COR-L47 (cell line): ENCODE results near the gene MEDAG.
A peak's percentile ranks its signal among the peaks of the same experiment; 100 is the strongest.

ENCODE experiments used
- DNase-seq: peaks from one replicate; lab custom pipeline; 2025; lab: John Stamatoyannopoulos, UW

Gene MEDAG

GRCh38 chr13:30905932-30906383 is at the start of gene MEDAG:
MEDAG (plus strand) TSS chr13:30906271; CDS start chr13:30906516, 245 bp downstream.
- no peak for DNase-seq

DNA sequence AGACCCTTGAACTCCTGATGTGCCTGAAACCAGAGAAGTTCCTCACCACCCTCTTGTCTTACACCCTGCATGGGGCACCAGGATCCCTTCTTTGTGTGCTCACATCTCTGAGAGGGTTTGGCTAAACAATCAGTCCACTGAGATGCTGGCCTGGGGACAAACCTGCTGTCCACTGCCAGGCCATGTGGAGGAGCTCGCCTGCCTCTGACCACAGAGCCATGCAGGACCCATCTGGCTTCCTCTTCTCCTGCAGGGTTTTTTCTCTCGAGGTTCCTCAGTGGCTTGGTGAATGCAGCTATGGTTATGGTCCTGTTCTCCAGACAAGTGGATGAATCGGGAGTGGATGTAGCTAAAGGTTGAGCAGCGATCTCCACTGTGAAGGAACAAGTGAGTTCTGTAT is 49.1 kb upstream of the MEDAG start:
- no peak for DNase-seq

DNA sequence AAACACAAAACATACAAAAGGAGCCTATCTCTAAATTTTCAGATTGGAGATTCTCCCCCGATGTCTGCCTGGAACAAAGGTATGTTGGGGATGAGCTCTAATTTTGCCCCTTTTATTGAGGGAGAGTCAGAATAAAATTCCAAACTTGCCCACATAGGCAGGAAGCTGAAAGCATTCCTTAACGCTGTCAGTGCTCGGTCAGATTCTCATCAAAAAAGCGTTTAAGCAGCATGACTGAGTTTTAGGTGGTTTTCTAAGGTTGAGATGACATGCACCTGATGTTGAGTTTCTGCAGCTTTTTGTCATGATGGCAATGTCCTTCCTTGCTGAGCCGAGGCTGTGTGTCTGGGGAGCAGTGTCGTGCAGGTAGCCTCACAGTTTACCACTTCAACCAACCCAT is 48.4 kb upstream of the MEDAG start:
- no peak for DNase-seq

GRCh38 chr13:30859326-30859725 is 46.7 kb upstream of the MEDAG start:
- no peak for DNase-seq

DNA sequence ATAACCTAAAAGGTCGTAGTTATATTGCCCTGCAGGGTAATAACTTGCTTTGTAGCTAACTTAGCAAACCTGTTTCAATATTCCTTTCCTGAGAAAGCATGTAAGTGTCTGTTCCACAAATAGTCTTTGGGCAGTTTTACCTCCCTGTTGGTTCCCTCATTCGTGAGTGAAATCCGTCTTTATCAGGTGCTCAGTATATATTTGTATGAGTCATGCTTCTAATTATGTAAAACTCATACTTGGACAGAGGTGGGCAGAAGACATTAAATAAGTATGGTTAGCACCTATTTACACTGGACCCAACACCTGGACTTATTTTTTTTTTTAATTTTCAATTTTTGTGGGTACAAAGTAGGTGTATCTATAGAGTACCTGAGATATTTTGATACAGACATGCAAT is 44.9 kb upstream of the MEDAG start:
- no peak for DNase-seq

DNA sequence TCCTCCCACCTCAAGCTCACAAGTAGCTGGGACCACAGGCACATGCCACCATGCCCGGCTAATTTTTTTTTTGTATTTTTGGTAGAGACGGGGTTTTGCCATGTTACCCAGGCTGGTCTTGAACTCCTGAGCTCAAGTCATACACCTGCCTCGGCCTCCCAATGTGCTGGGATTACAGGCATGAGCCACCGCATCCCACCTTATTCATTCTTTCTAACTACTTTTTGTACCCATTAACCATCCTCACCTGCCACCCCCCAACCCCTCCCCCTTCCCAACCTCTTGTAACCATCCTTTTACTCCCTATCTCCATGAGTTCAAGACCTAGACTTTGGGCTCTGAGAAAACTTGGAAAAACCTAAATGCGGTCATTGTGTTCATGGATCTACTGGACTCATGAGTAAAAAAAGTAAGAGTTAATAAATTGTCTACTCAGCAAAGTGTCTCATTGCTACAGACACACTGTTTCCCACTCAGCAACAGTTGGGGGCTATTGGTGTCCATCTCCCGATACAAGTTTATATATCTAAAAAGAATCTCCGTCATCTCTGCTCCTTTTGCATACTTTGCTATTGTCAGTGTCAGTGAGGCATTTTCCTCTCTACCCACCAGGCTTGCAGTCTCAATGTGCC is 44.1 kb upstream of the MEDAG start:
- DNase-seq = no peak

GRCh38 chr13:30862707-30863106 is 43.4 kb upstream of the MEDAG start:
- DNase-seq = no peak

DNA sequence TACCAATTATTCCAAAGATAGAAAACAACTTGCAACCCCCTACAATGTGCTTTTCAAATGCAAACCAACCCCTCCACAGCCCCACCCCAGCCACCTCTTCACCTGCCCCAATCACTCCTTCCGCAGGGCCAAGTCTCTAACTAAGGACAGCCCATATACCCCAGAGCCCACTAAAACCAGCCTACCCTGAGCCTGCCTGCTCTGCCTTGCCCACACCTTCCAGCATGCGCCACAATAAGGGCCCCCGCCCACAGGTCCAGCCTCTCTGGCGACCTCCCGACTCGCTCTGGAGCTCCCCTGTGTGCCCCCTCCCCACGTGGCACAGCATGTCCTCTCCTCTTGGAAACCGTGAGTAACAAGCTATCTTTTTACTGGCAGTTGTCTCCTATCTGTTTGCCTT is 42.8 kb upstream of the MEDAG start:
- DNase-seq = no peak

DNA sequence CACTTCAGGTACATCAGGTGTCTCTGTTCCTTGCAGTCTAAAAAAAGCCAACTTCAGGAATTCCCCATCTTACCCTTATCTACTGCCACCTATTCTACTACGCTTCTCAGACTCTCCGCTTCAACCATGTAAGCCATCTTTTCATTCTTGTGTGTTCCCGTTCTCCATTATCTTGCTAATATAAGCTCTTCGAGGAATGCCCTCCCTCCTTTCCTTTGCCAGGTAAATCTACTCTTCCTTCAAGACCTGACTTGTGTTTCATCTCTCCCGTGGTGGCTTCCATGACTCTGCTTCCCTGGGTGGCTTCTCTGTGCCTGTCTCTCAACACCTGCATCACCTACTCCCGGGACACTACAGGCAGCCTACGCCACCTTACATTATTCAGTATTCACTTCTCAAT is 42.3 kb upstream of the MEDAG start:
- no peak for DNase-seq

GRCh38 chr13:30864433-30865122 is 41.5 kb upstream of the MEDAG start:
- DNase-seq = no peak

DNA sequence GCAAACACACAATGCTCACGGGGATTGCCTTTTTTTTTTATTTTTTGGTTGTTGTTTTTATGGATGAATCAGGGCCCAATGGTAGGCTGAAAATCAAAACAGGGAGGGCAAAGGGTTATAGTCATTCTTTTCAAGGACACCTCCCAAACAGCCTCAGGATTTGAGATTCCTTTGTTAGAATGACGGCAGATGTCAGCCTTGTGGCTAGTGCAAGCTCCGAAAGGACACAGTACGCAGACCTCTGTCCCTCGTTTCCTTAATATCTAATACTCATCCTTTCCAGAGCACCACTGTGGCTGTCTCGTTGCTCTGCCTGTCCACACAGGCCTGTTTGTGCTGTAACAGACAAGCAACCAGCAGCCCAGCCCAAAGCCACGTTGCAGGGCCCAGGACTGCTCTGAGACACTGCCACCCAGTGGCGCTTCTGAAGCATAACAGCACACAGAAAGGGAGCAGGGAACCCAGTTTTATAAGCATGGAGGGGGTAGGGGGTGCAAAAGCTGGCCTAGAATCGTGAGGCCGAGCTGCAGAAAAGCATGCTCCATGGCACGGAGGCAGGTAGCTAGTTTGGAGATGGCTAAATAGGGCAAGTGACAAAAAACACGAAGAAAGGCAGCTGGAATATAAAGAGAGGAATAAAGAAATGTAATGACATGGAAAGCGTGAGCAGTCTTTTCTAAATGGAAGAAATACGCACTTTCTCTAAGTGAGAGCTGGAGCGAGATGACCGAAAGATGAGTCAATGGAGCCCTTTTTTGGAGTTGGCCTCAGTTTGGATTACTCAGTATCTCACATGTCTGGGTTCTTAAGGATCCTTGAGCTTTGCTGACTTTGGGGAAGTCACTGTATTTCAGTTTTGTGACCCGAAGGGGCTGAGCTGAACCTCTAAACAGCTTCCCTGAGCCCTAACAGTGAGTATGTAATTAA is 40.7 kb upstream of the MEDAG start:
- peak; percentile 86 for DNase-seq

- no peak for DNase-seq
Observed at GRCh38 chr13:30866677-30867076, 39.4 kb upstream of the MEDAG start.

DNA sequence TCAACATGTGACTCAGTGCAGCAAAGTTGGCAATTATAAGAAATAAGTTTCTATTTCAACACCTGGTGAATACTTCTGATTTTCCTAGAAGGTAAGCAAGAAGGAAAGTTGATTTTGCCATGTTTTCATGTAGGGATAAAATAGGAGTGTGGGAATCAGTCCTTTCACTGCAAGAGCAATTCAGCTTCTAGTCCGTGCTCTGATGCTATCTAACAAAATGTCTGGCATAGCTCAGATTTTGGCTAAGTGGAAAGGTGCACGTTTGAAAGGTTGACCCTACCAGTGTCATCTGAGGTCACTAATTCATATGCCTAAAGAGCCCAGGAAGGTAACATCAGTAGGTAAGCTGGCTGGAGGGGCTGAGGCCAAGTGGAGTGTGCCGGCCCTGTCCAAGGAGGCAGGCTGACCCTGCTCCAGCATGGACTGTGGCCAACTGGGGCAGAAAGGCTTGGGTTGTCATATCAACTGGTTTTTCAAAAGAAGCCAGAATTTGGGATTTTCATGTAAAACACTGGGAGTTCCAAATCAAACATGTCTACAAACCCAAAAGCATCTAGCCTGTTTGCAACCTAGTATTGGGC is 38.9 kb upstream of the MEDAG start:
- no peak for DNase-seq

GRCh38 chr13:30868799-30869470 is 37.1 kb upstream of the MEDAG start:
- DNase-seq = no peak

GRCh38 chr13:30869491-30869890 is 36.6 kb upstream of the MEDAG start:
- DNase-seq = no peak

DNA sequence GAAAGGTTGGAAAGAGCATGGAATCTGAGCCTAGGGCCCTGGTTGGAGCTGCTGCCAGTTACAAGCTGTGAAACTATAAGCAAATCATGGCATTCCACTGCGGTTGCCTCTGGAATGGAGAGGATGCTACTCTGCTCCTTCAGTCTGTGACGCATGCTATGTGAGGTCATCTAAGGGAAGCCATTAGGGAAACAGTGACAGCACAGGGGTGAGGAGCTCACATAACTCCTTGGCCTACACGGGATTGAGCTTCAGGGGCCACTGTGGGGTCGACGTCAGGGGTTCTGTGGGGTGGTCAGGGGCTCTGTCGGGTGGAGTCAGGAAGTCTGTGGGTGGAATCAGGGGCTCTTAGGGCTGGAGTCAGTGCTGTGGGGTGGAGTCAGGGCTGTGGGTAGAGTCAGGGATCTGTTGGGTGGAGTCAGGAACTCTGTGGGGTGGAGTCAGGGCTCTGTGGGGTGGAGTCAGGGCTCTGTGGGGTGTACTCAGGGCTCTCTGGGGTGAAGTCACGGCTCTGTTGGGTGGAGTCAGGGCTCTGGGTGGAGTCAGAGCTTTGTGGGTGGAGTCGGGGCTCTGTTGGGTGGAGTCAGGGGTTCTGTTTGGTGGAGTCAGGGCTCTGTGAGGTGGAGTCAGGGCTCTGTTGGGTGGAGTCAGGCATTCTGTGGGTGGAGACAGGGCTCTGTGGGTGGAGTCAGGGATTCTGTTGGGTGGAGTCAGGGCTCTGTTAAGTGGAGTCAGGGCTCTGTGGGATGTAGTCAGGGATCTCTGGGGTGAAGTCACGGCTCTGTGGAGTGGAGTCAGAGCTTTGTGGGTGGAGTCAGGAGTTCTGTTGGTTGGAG is 35.8 kb upstream of the MEDAG start:
- no peak for DNase-seq

DNA sequence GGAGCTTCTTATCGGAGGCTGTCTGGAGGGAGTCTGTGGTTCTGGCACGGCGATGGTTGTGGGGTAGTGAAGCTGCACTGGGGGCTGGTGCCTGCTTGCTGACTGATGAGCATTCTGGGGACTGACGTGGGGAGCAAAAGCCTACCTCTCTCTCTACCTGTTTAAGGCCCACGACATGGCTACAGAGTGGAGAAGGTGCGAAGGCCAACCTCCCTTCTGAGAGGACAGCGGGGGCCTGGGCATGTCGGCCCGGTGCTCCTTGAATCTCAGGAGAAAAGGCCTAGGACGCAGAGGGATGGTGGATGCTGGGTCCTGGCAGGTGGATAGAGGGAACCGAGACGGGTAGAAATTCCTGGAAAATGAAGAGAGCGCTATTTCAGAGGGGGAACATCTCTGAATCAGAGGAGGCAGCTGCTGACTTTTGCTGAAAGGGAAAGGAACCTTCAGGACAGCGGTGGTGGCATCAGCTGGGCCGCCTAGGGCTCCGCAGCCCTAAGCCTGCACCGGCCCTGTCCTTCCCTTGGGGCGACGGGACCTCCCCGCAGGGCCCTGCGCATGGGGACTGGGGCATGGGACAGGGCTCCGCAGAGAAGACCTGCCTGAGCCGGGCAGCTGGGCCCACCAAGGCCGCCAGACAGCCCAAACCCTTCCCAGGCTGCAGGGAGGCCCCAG is 35.0 kb upstream of the MEDAG start:
- no peak for DNase-seq

DNA sequence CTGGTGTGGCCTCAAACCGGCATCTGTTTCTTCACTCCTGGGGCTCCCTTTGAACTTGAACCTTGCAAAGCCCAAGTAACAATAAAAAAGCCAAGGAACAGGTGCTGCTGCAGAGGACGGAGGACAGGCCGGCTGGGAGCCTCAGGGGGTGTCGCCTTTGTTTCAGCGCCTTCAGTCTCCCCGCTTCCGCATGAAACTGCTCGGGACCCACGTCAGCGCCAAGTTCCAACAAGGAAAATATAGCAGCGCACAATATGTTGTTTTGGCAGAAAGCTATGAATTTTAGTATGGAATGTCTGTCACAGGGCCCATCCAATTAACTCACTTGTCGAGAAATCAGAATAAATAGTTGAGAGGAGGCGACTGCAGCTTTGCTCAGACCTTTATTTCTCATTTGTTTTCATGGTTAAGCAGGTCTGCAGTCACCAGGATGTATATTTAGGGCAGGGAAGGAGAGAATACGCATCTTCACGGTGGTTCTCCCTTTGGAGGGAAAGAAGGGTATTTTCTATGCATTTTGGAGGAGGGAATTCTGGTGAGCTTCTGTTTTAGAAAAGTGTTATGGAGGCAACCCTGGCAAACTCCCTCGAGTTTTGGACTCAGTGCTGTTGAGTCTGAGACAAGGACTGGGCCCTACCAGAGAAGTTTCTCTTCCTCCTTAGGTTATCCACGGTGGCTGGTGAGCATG is 34.3 kb upstream of the MEDAG start:
- no peak for DNase-seq

- DNase-seq = no peak
Observed at GRCh38 chr13:30872276-30872594, 33.8 kb upstream of the MEDAG start.
